ENCODE results near the gene ELMO1. TPM values are rescaled to one million over a fixed set of nuclear protein-coding genes. Genes with fewer than 3 reads are reported as not detected.

ELMO1 gene
- total and polyA plus RNA-seq, 2 experiments from 2014 or later: 6.5 to 24.9 TPM

DNA sequence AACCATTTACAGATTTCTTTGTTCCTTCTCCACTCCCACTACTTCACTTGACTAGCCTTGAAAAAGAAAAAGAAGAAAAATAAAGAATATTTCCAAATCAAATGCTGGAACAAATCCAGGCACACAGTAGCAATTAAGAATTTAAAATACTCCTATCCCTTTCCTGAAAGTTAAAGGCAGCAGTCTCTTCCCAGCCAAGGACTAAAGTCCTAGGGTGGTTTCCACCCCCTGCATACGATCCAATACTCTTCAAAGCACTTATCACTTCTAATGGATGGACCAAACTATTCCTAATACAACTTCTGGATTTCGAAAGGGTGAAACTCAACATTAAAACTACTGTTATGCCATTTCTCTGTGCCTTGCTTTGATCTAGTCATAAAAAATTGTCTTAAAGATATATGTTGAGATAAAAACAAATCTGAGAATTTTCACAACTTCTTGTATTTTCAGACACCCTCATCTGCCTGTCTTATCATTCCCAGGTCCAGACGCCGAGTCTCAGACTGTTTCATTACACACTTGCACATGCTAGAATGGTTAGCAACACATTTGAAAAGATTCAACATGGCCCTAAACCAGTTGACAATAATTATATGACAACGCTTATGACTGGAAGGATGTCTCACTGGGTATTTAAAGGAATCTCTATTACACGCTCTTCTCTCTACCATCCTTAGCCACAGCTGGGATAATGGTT is 13.4 kb downstream of the ELMO1 start:
- Histone ChIP-seq H3K4me3 (no peak overlapping the region), H3K4me1 (ENCODE audit: insufficient read depth) (peaks cover 4% of the 10 kb centered on the region), H3K36me3 (ENCODE audit: insufficient read depth) (no peaks in the 10 kb centered on the region), H3K4me2 (no peak overlapping the region), H3F3A (replicated peaks; ENCODE audit: low read depth) (no peaks in the 10 kb centered on the region), H4K20me1 (replicated peaks; ENCODE audit: insufficient read depth) (no peaks in the 10 kb centered on the region), H3K27ac (ENCODE audit: low read depth) (no peak overlapping the region), H3K27me3 (ENCODE audit: insufficient read depth) (no peaks in the 10 kb centered on the region), H2AFZ (no peak overlapping the region), H3K79me2 (replicated peaks; ENCODE audit: insufficient read depth) (no peaks in the 10 kb centered on the region), H3K9me2 (ENCODE audit: insufficient read depth) (no peaks in the 10 kb centered on the region)
- ATAC-seq (no peak), DNase-seq (ENCODE audit: low spot score) (no peak)
- Mint-ChIP-seq H3K4me1 (peaks cover 10% of the 10 kb centered on the region), H3K27ac (no peak overlapping the region), H3K9me3 (no peaks in the 10 kb centered on the region), H3K4me3 (no peak overlapping the region), H3K27me3 (ENCODE audit: insufficient read depth, low read depth, poor library complexity) (peaks cover 2% of the 10 kb centered on the region), H3K36me3 (ENCODE audit: low read depth) (no peaks in the 10 kb centered on the region)
- TF ChIP-seq CREB1 (CRISPR knock-in tag; IDR thresholded peaks at IDR 0.05; ENCODE audit: low read depth): no peak
- no peak for TF ChIP-seq ZNF114 (CRISPR knock-in tag; IDR thresholded peaks at IDR 0.05)
- no peak for TF ChIP-seq EZH2phosphoT487 (IDR thresholded peaks at IDR 0.05; ENCODE audit: unreplicated experiment)
- no peak for TF ChIP-seq STAT1 (IDR thresholded peaks at IDR 0.05; ENCODE audit: unreplicated experiment)
- TF ChIP-seq JUNB (IDR thresholded peaks at IDR 0.05; ENCODE audit: unreplicated experiment): no peak
- TF ChIP-seq CTCF (conservative IDR thresholded peaks at IDR 0.05; ENCODE audit: low read depth in 2 of 2): no peak
- TF ChIP-seq ZNF331 (CRISPR knock-in tag; IDR thresholded peaks at IDR 0.05; ENCODE audit: low read depth): no peak
- TF ChIP-seq, protein P1, sequence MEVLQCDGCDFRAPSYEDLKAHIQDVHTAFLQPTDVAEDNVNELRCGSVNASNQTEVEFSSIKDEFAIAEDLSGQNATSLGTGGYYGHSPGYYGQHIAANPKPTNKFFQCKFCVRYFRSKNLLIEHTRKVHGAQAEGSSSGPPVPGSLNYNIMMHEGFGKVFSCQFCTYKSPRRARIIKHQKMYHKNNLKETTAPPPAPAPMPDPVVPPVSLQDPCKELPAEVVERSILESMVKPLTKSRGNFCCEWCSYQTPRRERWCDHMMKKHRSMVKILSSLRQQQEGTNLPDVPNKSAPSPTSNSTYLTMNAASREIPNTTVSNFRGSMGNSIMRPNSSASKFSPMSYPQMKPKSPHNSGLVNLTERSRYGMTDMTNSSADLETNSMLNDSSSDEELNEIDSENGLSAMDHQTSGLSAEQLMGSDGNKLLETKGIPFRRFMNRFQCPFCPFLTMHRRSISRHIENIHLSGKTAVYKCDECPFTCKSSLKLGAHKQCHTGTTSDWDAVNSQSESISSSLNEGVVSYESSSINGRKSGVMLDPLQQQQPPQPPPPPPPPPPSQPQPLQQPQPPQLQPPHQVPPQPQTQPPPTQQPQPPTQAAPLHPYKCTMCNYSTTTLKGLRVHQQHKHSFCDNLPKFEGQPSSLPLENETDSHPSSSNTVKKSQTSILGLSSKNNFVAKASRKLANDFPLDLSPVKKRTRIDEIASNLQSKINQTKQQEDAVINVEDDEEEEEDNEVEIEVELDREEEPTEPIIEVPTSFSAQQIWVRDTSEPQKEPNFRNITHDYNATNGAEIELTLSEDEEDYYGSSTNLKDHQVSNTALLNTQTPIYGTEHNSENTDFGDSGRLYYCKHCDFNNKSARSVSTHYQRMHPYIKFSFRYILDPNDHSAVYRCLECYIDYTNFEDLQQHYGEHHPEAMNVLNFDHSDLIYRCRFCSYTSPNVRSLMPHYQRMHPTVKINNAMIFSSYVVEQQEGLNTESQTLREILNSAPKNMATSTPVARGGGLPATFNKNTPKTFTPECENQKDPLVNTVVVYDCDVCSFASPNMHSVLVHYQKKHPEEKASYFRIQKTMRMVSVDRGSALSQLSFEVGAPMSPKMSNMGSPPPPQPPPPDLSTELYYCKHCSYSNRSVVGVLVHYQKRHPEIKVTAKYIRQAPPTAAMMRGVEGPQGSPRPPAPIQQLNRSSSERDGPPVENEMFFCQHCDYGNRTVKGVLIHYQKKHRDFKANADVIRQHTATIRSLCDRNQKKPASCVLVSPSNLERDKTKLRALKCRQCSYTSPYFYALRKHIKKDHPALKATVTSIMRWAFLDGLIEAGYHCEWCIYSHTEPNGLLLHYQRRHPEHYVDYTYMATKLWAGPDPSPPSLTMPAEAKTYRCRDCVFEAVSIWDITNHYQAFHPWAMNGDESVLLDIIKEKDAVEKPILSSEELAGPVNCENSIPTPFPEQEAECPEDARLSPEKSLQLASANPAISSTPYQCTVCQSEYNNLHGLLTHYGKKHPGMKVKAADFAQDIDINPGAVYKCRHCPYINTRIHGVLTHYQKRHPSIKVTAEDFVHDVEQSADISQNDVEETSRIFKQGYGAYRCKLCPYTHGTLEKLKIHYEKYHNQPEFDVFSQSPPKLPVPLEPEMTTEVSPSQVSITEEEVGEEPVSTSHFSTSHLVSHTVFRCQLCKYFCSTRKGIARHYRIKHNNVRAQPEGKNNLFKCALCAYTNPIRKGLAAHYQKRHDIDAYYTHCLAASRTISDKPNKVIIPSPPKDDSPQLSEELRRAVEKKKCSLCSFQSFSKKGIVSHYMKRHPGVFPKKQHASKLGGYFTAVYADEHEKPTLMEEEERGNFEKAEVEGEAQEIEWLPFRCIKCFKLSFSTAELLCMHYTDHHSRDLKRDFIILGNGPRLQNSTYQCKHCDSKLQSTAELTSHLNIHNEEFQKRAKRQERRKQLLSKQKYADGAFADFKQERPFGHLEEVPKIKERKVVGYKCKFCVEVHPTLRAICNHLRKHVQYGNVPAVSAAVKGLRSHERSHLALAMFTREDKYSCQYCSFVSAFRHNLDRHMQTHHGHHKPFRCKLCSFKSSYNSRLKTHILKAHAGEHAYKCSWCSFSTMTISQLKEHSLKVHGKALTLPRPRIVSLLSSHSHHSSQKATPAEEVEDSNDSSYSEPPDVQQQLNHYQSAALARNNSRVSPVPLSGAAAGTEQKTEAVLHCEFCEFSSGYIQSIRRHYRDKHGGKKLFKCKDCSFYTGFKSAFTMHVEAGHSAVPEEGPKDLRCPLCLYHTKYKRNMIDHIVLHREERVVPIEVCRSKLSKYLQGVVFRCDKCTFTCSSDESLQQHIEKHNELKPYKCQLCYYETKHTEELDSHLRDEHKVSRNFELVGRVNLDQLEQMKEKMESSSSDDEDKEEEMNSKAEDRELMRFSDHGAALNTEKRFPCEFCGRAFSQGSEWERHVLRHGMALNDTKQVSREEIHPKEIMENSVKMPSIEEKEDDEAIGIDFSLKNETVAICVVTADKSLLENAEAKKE (CRISPR knock-in tag; IDR thresholded peaks at IDR 0.05): no peak
- TF ChIP-seq REST (IDR thresholded peaks at IDR 0.05; ENCODE audit: unreplicated experiment): no peak
- TF ChIP-seq POLR2AphosphoS5 (IDR thresholded peaks at IDR 0.05; ENCODE audit: low read depth): no peak
- no peak for TF ChIP-seq EZH2 (IDR thresholded peaks at IDR 0.05; ENCODE audit: low read depth, unreplicated experiment)
- no peak for TF ChIP-seq NANOG (IDR thresholded peaks at IDR 0.05; ENCODE audit: borderline replicate concordance)
- no peak for TF ChIP-seq ETS1 (IDR thresholded peaks at IDR 0.05)

Data from GM23338 (cell line).